SK-N-DZ (cell line): ENCODE measurements around the gene HIVEP3.

Experiments used
- DNase-seq: peaks from one replicate; pipeline ENCODE4 v3.0.0-alpha.2; 2015; ENCODE audit warnings: low spot score

Gene HIVEP3

GRCh38 chr1:41633764-41634163 lies 285.0 kb downstream of the HIVEP3 start:
- no peak for DNase-seq

- peak; percentile 24 for DNase-seq
Observed at GRCh38 chr1:41632781-41633575, 285.7 kb downstream of the HIVEP3 start.

- no peak for DNase-seq
Observed at GRCh38 chr1:41631971-41632370, 286.8 kb downstream of the HIVEP3 start.

GRCh38 chr1:41631154-41631553 lies 287.6 kb downstream of the HIVEP3 start:
- no peak for DNase-seq

GRCh38 chr1:41629571-41629970 lies 289.2 kb downstream of the HIVEP3 start:
- no peak for DNase-seq

GRCh38 chr1:41629141-41629540 lies 289.6 kb downstream of the HIVEP3 start:
- no peak for DNase-seq

GRCh38 chr1:41627491-41628280 lies 291.0 kb downstream of the HIVEP3 start:
- DNase-seq: no peak

GRCh38 chr1:41626616-41627375 lies 291.9 kb downstream of the HIVEP3 start:
- DNase-seq: no peak

GRCh38 chr1:41626146-41626545 lies 292.6 kb downstream of the HIVEP3 start:
- DNase-seq: no peak

GRCh38 chr1:41623736-41624135 lies 295.0 kb downstream of the HIVEP3 start:
- DNase-seq: no peak

GRCh38 chr1:41622859-41623732 lies 295.6 kb downstream of the HIVEP3 start:
- DNase-seq: no peak

GRCh38 chr1:41622402-41622801 lies 296.3 kb downstream of the HIVEP3 start:
- no peak for DNase-seq

- DNase-seq: no peak
Observed at GRCh38 chr1:41621791-41622190, 296.9 kb downstream of the HIVEP3 start.

GRCh38 chr1:41621256-41621655 lies 297.5 kb downstream of the HIVEP3 start:
- DNase-seq: no peak

GRCh38 chr1:41620365-41621169 lies 298.2 kb downstream of the HIVEP3 start:
- DNase-seq: no peak

GRCh38 chr1:41619511-41620364 lies 299.0 kb downstream of the HIVEP3 start:
- no peak for DNase-seq

- no peak for DNase-seq
Observed at GRCh38 chr1:41618871-41619270, 299.9 kb downstream of the HIVEP3 start.

GRCh38 chr1:41618066-41618825 lies 300.5 kb downstream of the HIVEP3 start:
- DNase-seq: no peak

GRCh38 chr1:41617336-41617735 lies 301.4 kb downstream of the HIVEP3 start:
- DNase-seq: no peak
